Raji (cell line): Measurements from ENCODE around the gene TTLL5.

ENCODE experiments used
- POLR2A ChIP-seq: IDR thresholded peaks from 2 replicates; pipeline ENCODE4 v1.6.1; 2011; ENCODE audit warnings: low read depth, low read length, control low read depth; ENCODE audit not compliant: insufficient read depth

TTLL5 gene

DNA sequence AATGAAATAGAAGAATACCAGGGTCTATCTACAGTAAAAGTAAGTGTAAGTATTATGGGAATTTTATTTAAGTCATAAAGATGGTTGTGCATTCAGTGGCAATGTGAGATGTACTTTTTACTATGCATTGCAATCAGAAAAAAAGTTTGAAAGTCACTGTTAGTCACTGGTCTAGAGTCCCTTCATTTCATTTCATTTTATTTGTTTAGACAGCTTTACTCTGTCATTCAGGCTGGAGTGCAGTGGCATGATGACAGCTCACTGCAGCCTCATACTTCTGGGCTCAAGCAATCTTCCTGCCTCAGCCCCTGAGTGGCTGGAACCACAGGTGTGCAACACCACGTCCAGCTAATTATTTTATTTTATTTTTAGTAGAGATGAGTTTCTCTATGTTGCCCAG, 278.2 kb downstream of the TTLL5 start:
- no peak for TF ChIP-seq POLR2A

DNA sequence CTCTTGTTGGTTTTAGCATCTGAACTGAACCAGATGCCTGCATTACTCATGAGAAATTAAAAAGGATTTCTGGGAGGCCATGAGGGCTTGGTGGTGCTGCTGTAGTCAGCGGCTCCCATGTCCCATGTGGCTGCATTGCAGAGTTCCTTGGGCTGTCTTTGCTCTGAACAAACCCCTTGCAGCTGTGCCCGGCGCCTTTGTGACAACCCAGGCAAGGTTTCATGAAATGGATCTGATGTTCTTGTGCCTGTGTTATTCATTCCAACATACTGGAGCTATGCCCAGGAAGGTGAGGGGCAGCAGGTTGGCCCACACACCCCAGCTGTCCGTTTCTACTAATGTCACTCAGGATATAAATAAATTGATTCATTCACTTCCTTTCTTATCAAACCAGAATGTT, 280.0 kb downstream of the TTLL5 start:
- TF ChIP-seq POLR2A, result no peak

DNA sequence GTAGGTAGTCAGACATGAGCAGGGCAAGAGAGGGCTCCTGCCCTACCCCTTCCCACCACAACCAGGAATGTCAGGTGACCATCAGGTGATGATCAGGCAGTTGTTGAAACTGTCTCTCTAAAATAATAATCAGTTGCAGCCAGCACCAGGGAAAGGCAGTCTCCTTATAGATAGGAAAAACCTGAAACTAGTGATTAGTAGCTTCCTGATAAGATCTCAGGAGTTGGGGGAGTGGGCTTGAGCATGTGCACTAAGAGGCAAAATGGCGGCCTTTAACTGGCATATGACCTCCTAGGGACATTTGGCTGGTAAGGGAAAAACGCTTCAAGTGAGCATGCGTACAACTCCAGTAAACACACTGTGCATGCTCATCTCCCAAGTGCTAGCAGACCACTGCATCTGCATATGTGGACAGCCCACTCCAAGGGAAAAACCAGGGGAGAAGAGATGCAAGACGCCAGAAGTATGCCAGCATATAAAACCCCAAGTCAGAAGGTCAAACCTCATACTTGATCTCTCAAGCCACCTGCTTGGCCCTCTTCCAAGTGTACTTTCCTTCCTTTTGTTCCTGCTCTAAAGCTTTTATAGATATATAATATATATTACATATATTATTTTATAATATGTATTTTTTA, 283.7 kb downstream of the TTLL5 start:
- no peak for TF ChIP-seq POLR2A

DNA sequence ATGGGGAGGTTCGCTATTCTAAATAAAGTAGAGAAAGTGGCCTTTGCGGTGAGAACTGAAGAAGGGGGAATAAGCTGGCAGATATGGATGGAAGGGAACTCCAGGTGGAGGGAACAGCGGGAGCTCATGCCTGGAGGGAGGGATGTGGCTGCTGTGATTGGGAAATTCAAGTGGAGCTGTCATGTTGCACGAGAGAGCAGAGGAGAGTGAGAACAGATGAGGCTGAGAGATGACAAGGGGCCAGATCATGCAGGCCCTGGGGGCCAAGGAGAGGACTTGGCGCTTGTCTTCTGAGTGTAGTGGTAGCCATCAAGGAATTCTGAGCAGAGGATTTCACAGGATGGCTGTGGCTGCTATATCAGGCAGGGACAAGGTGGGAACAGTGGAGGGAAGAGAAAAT, 285.7 kb downstream of the TTLL5 start:
- no peak for TF ChIP-seq POLR2A

DNA sequence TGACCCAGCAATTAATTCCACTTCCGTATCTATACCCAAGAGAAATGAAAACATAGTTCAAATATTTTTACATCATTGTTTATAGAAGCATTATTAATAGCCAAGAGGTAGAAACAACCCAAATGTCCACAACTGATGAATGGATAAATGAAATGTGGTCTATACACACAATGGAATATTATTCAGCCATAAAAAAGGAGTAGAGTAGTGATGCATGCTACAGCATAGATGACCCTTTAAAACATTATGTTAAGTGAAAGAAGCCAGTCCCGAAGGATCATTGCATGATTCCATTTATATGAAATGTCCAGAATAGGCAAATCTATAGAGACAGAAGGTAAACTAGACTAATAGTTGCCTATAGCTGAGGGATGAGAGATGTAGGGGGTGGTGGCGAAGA, 291.4 kb downstream of the TTLL5 start:
- TF ChIP-seq POLR2A, result no peak

DNA sequence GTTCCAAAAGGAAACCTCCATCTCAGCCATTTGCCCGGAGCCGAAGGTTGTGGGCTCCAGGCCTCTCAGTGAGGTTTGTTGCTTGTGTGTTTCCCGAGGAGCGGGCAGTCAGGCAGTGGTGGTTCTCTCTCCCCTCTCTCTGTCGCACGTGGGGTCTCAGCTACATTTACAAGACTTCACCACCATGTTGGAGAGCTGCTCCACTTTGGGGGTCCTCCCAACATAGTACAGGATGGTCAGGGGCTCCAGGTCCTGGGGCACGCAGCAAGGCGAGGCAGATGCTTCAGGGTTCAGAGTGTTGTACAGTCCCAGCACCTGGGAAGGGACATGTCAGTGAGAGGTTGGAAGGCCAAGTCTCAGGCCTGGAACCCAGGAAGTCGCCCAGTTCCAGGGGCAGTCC, 298.0 kb downstream of the TTLL5 start:
- no peak for TF ChIP-seq POLR2A

DNA sequence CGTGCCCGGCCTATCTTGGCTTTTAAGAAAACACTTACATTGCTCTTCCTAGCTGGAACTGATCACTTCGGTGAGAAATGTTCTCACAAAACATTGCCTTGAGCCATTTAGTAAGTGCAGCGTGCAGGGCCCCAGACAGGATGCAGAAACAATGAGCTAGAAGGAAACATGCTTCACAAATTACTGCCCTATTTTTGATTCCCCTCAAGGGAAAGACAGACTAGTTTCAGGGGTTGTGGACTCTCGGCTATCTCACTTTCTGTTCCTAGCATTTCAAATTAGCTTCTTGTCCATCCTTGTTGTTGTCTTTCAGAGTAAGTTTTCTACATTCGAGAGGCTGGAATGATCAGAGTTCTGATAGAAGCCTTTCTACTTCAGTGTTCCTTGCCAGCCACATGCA, 299.2 kb downstream of the TTLL5 start:
- TF ChIP-seq POLR2A, result no peak

DNA sequence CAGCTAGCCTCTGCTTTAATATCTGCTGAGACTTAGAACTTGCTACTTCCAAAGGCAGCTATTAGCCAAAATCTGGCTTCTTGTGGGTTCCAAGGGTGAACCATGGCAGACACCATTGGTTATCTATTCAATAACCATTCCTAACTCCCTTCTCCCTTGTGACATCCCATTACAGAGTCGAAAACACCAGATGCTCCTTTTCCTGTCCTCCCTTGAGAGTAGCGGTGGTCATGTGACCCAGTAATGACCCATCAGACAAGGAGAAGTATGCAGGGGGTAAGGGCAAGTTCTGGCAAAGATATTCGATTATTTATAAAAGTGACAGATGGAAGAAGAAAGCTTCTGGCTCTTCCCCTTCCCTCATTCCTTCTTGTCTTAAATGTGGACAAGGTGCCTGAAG, 300.6 kb downstream of the TTLL5 start:
- TF ChIP-seq POLR2A, result no peak

DNA sequence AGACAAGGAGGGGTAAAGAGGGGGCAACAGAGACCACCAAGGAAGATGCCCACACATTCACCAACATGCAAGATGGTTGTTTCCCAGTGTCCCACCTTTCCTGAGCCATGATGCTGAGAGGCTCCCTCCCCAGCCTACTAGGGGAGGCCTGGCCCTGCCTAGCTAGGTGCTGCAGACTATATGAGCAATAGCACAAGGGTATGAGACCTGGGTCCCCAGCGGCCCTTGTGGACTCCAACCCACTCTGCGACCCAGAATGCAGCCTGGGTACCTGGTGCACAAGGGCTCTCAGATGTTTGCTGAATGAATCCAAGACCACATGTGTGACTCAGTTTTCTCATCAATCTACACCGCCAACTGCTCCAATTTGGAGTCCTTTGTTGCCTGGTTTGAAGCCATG, 306.8 kb downstream of the TTLL5 start:
- TF ChIP-seq POLR2A, result no peak

DNA sequence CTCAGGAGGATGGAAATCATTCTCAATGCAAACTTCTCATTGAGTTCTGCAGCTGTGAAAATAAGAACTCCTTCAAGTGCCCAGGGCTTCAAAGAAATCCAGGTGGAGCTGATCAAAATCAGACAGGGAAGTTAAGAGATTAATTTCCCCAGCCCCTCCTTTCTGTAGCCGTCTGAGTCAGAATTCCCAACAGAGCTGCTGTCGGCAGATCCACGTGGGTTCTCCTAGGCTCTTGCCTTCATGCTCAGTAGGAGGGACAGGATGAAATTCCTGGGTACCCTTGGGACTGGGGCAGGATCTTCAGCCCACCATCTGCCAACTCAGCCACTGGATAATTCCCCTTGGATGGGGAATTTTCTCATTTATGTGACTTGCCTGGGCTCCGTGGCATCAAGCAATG, 307.4 kb downstream of the TTLL5 start:
- no peak for TF ChIP-seq POLR2A

DNA sequence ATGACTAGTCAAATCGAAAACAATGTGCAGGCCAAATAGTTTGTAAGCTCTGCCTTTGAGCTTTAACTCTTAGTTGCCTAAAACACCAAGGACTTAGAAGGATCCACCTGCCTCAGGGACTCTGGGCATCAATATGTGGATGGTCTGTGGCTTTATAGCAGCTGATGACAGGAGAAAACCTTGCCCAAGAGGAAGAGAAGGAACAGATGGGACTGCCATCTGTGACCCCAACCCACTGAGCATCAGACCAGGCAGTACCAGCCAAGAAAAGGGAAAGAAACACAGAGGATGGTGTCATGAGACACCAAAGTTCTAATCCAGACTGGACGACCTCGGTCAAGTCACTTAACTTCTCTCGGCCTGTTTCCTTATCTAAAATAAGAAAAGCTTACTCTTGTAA, 308.1 kb downstream of the TTLL5 start:
- TF ChIP-seq POLR2A, result no peak

DNA sequence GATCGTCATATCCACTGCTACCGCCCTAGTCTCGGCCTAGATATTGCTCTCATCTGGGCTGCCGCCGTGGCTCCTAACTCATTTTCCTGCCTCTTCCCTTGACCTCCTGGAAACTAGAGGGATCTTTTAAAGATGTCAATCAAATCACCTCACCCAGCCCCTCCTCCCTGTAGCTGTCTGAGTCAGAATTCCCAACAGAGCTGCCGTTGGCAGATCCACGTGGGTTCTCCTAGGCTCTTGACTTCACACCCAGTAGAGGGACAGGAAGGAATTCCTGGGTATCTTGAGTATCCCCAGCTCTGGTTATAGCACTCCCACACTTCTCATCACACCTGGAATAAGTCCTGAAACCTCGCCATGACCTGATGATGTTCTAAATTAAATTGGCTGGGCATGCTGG, 308.8 kb downstream of the TTLL5 start:
- no peak for TF ChIP-seq POLR2A

DNA sequence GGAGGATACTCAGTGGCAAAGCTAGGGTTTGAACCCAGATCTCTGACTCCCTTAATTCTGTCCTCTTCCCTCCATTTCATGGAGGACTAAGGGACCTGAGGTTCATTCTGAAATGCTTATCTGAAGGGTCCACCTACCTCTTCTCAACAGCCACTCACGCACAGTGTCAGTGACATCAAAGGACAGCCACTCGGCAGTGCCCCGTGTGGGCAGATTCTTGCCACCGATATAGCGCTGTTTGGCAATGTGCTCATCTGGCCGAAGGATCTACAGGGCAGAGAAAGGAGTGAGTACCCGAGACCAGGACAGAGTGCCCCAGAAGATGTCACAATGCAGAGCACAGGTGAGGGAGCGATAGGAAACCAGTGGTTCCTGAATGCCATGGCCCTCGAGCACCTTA, 309.9 kb downstream of the TTLL5 start:
- no peak for TF ChIP-seq POLR2A

DNA sequence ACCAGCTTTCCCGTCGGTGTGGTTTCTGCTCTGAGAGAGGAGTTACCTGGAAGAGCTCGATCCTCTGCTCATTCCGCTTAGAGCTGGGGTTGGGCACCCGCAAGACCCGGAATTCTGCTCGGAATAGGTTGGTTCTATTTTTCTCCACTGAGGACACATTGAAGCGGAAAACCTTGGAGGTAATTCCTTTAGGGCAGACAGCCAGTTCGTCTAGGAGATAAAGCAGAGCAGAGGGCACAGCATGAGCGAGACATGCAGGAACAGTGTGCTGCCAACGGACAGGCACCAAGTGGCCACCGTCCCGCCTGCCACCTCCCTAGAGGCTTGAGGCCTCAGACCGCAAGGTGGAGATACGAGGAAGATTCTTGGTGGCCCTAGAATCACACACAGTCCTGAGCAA, 310.5 kb downstream of the TTLL5 start:
- TF ChIP-seq POLR2A, result no peak

DNA sequence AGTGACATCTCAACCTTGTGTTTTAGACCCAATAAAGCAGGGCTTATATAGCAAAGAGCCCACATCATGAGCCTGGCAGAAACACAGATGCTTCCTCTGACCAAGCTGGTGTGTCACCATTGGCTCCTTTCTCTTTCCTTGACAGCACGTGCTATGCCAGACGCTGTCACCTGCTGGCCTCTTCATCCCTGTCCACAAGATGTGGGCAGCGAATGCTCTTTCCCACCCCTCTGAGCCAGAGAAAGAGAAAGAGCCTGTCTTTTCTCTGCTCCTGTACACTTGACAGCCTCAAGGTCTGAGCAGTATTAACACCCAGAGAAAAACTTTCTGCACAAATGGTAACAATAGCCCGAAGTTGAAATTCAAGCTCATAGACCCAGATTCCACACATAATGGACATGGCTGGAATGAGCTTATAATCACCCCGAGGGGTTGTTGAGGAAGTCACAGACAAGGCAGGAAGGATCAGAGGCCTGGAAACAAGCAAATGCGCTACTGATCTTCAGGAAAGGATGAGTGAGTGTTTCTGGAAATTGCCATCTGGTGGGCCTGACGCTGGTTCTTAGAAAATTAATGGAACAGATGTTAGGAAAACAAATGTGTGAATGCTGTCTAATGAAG, 311.9 kb downstream of the TTLL5 start:
- TF ChIP-seq POLR2A, result no peak

DNA sequence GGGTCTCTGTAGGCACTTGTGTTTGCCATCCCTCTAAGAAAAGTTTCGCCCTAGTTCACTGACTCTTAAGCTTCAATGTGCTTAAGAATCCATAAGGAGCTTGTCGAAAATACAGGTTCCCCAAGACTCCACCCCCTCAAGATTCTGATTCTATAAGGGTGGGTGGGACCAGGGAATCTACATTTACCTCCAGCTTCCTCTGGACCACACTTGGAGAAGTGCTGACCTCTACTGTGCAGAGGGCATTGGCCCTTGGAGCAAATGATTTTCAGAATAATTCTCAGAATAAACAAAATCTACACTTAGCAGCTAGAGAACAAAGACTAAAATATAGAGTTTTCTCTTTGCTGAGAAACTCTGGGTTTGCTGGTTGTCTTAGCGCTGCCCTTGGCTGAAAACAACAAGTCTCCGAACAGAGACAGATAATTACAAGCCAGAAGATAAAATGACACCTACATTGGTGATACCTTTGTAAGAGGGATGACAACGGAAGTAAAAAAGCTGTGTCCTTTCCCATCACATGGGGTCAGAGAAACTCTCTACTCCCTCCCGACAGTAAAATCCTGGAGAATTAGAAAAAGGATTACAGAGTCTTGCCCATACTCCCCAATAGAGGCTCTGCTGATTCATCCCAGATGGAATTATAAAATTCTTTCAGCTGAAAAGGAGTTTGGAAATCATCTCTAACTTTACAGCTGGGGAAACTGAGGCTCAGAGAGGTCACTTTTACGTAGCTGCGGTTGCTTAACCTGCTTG, 316.0 kb downstream of the TTLL5 start:
- TF ChIP-seq POLR2A, result no peak

DNA sequence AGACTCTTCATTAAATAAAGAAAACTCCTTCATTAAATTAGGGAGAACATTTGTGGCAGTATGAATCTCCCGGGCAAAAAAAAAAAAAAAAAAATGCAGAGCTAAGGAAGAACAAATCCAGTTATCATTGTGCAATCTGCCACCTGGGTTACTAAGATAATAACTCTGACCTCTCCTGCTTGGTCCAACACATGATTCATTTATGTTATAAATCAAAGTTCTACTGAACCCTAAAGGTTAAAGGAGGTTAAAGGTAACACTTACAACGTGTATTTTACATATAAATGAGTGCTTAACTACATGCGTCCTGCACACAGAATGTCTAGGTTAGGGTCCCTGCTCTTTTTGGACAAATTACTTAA, 316.5 kb downstream of the TTLL5 start:
- TF ChIP-seq POLR2A, result no peak

DNA sequence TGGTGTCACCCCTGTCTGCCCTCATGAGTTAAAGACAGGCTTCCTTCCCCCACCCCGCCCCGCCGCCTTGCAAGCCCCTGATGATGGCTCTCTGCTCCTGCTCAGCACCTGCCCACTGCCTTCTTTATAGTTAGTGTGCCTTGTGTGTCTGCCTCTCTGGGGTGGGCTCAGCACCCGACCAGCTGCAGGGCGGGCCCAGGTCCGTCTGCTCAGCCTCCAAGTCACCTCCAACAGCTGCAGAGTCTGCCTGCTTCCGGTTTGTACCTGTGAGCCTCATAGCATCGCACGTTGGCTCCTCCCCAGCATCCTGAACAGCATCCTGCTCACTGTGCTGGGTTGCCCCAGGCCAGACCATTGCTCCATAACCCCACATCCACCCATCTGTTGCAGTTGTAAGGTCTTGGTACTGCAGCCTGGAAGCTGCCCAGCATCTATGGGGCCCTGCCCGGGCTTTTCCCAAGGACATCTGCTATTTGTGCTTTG, 317.2 kb downstream of the TTLL5 start:
- TF ChIP-seq POLR2A, result no peak
